NCI-H774 (cell line): ENCODE data around the gene C1orf21.

Source experiments
- DNase-seq: peaks from one replicate; lab custom pipeline; 2025; lab: John Stamatoyannopoulos, UW

C1orf21 gene

DNA sequence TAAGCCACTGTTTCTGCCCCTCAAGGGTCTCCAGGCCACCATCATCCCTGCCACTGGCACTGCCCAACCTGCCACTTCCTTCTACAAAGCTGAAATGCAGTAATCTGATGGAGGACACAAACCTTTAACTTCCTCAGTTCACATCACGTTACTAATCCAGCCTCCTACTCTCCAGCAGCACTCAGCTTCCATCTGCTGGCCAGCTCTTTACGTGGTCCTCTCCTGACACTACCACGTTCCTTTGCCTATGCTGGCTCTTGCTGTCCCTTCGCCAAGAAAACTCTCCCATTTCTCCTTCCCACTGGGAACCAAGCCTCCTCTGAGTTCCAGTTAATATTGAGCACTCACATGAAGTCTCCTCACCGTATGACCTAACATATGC, 243.8 kb downstream of the C1orf21 start:
- no peak for DNase-seq

DNA sequence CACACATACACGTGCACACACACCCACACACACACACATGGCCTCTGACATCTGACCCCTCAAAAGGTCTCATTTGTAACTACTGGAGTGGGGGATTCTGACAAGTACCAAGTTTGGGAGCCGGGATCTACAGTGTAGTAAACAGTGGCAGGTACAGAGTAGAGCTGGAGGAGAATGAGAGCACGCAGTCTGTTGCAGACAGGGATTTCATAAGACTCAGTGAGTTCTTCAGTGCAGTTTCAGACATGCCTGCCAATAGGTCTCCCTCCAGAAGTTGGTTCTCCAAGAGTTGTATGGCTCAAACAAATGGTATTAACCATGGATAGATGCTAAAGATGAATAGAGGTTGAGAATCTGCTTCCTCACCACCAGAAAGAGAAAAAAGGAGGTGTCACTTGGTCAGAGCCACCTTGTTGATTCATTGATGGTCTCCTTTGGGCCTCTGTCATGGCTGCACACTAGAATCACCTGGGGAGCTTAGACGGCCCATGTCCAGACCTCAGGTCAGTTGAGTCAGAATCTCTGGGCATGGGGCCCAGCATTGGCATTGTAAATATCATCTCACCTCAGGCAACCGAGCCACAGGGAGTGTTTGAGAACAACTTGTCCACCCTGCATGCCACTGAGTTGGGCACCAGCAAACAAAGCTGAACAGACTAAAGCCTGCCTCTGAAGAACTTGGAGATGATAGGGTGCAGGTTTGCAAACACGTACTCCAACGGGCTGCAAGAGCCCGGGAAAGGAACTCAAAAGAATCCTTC, 245.8 kb downstream of the C1orf21 start:
- DNase-seq = no peak

DNA sequence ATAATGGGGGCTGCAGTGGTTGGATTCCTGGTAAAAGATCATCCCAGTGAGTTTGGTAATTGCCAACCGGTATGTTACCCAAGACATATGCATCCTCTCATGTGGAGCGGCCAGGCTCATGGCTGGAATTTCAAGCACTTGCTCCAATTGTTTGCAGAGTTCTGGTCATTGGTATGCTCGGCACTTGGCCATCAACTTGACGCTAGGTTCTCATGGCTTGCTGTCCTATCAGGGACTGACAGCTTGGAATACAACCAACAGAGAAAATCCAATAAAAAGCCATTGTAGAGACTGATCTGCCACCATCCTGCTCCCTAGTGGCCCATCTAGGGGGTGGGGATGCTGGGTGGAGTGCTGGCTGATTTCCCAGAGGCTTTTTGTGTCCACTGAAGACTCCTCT, 247.0 kb downstream of the C1orf21 start:
- DNase-seq = no peak

DNA sequence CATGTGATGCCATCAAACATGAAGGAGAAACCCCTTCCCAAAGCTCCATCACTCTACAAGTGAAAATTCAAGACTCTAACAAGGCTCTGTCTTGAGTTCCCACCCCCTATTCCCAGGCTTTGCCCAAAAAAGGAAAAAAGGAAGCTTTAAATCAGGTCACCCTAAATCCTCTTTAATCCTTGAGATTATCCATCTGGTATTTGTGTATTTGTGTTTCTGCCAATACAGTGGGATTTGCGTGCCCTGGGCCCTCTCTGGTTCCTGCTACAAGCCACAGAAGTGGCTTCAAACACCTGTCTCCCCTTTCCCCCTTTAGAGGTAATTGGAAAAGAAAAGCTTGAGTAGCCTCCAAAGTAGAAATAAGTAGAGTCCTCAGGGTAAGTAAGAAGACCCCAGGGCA, 247.5 kb downstream of the C1orf21 start:
- no peak for DNase-seq

DNA sequence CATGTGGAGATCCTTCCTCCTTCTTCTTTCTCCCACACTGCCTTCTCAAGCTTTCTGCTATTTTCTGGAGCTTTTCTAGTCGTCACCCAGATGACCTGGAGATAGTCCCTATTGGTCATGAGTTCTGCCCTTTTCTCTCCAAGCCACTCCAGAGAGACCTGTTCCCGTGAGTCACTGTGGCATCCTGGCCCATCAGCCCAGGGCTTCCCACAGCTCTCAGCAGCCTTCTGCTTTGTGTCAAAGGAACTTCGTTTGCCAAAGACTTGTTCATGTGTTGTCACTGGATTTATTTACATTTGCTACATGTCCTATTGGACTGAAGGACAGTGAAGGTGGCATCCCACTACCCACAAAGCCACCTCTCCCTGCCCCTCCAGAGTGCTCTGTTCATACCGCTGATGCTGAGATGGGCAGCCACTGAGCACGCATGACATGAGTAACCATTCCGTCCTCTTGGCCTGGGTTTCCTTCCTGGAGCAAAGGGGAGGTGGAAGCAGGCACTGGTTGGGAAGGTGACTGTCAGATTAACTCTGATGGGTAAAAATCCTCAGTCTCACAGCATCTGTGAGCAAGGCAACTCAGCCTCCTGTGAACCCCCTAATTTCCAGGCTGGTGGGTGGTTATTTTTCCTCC, 248.6 kb downstream of the C1orf21 start:
- DNase-seq = no peak

DNA sequence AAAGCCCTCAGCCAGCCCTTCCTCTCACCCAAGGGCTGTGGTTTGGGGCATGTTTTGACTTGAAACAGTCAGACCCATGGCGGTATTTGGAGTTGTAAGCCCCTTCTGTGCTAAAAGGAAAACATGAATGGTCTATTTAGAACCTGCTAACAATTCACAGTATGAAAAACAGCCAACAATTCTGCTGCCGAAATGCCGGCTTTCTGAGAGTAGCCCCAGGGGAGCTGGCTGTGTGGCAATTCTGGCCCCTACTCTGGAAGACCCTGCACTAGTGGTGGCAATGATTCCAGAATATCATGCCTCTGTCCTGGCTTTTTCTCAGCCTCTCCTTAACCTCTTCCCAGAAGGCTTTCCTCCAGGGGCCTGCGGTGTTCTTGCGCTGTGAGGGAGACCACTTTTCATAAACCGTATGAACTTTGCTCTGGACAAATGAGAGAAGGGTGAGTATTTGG, 249.2 kb downstream of the C1orf21 start:
- no peak for DNase-seq

DNA sequence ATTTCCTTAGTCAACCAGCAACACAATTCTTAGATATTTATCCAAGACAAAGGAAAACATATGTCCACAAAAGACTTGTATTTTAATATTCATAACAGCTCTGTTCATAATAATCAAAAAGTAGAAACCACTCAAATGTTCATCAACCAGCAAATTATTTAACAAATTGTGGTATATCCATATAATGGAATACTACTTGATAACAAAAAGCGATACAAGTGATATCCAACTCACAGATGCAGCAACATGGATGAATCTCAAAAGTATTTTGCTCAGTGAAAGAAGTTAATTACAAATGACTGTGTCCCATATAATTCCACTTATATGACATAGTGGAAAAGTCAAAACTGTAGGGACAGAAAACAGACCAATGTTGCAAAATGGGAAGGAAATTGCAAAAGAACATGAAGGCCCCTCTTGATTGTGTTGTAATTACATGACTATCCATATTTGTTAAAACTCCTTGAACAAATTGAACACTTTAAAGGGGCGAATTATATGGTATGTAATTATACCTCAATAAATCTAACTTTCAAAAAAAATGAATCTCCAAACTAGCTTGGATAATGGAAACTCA, 250.9 kb downstream of the C1orf21 start:
- no peak for DNase-seq

DNA sequence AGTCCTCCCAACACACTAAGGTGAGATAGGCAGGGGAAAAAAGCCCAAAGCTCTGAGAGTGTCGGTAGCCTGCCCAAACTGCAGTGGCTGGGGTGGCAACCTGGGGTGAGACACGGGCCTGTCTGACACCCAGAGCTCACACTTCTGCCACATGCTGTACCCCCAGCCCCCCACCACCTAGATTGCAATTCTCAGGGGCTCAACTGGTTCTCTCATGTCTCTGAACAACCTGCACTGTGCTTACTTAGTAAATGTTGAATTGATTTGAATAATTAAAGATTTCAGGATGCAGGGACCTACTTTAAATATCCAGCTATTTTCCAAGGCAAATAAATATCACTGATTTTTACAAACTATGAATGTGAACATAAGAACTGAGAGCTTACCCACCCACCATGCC, 252.4 kb downstream of the C1orf21 start:
- DNase-seq = no peak

DNA sequence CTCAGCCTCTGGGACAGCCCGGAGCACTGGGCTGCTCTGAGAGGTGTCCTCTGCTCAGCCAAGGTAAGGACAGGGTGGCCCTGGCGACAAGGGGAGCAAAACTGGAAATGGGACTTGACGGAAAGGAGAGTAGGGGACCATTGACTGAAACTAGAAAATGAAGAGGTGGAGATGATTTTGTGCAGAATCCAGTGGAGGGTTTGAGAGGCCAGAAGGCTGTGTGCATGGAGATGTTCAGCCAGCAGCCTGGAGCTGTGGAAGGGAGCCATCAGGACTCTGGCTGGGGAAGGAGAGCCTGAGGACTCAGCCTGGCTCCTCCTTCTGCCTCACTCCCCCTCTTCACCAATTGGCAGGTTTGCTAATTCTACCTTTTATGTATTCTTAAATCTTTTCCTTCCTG, 253.7 kb downstream of the C1orf21 start:
- no peak for DNase-seq

DNA sequence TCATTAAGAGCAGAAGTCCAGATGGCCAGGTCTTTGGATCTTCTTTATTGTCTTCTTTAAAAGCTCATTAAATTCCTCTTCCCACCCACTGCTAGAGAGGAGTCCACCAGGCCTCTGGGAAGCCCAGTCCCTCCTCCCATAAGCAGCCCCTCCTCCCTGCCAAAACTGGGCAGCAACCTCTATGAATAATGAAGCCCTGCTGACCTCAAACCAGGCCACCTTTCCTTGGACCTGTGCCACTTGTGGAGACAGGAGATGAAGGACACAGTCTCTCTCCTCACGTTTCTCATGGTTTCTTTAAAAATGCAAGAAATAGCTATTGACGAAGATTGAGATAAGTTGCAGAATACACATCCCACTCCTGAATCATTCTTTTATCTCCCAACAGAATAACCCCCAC, 255.1 kb downstream of the C1orf21 start:
- no peak for DNase-seq

DNA sequence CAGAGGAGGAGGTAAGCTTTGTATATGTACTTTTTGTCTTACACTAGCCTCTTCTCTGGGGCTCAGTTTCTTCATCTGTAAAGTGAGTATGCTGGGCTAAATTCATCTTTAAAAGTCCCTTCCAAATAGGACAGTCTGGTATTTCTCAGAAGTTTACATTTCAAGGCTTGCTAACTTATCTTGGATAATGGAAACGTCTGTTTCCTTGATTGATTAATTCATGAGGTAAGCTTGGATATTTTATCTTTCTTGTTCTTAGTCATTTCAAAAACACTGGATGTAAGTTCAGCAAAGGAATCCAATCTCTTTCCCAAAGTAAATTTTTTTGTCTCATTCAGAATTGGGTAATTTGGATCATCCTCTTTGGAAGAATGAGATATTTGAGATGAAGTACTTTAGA, 256.8 kb downstream of the C1orf21 start:
- DNase-seq = no peak

DNA sequence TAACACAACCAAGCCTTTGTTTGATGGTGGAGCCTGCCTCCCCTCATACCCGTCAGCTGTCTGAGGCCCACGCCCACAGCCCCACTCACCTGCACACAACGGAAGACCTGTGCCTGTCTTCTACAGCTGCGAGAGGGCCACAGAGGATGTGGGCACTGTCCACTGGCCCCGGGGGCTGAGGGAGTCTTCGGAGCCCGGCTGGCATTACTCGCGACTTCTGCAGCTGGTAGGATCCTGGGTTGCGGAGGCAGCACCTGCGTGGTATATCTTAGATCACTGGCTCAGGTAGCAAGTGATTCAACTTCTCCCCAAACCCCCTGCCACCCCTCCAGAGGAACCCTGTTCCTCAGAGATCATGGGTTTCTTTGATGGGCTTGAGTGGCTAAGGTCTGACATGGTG, 257.9 kb downstream of the C1orf21 start:
- no peak for DNase-seq

DNA sequence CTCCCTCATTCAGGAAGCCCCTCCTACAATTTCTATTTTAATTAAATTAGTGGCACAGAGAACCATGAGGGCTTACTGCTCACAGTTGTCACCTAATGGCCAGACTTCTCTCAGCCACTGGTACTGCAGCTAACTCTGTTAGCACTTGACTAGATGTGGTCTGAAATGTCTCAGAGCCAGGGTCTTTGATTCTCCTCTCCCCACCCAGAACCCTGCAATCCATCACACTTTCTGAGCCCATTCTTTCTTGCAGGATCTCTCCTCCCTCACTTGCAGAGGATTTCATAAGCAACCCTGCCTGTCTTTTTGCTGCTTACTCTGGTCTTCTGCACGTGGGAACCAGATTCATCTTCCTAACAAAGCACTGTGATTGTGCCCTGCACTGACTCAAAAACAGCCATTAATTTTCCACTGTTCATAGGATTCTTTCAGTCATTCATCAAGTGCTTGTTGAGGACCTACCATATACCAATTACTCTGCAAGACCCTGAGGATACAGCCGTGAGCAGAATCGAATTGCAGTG, 259.4 kb downstream of the C1orf21 start:
- DNase-seq = no peak

DNA sequence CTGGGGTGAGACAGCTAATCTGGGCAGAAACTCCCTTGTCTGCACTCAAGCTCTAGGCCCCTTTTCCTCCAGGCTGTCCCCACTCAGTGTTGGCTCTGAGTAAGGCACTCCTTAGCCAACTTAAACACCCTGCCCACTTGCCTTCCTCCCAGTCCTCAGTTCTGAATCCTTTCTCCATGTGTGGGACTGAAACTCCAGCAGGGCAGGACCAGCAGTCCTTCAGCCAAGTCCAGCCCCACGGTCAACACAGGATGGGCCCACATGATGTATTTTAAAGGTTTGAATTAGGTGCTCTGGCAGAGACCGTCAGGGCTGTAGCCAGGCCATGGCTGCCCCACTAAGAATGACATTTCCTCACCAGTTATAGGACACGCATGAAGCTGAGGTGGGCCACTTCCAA, 260.0 kb downstream of the C1orf21 start:
- no peak for DNase-seq

DNA sequence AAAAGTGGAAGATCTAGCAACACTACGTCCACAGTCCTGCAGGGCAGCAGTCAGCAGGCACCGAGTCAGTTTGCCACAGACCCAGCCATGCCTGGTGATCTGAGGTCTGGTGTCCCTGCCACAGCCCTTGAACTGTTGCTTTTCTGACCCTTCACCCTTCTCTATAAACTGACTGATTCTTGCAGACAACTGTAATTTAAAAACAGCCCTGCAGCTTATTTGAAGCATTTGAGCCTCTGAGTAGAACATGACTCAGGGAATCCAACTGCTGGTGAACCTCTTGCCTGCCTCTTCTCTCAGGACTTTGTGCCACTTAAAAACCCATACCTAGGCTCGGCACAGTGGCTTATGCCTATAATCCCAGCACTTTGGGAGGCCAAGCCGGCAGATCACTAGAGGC, 260.6 kb downstream of the C1orf21 start:
- no peak for DNase-seq

DNA sequence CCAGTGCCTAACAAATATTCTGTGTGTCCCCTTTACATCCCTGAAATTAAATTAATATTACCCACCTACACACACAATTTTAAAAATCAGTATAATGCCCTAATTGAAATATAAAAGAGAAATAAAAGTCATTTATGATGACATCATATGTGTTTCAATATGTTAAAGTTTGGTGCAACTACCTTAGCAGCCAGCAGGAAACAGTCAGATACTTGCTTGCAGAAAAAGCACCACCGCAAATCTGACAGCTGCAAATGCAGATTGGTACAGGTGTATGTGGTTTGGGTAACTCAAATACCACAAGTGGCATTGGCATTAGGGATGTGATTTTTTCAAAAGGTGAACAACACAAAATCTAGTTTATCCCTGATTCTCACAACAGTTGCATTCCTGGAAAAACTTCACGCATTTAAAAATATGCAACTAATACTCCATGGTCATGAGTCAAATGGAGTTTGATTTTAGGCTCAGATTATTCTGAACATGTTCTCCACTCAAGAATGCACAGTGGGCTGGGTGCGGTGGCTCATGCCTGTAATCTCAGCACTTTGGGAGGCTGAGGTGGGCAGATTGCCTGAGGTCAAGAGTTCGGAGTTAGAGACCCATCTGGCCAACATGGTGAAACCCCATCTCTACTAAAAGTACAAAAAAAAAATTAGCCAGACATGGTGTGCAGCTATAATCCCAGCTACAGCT, 261.5 kb downstream of the C1orf21 start:
- no peak for DNase-seq

DNA sequence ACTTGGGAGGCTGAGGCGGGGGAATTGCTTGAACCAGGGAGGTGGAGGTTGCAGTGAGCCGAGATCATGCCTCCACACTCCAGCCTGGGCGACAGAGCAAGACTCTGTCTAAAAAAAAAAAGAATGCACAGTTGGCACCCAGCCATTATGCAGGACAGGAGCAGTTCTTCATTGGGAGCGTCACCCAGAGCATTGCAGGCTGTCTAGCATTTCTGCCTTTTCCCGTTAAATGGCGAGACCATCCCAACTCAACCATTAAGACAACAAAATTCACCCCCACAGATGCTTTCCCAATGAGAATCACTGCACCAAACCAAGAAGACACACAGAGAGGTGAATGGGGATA, 262.0 kb downstream of the C1orf21 start:
- DNase-seq = no peak

DNA sequence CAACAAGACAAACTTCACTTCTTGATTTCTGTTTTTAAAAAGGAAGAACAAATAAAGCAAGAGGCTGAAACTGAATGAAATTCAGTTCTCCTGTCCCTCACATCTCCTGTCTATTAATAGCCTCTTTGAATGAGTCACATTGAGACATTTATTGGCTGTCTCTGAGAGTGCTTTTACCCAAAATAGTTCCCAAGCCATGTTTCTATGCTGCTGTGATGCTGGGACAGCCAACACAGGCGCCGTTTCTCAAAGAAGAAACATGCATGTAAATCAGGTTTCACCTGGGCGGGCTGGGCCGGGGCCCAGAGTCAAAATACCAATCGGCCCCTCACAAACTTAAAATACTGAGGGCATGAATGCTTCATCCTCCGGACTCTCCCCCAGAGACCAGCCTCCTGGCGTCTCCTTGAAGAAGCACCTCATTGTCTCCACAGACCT, 262.6 kb downstream of the C1orf21 start:
- DNase-seq = no peak

DNA sequence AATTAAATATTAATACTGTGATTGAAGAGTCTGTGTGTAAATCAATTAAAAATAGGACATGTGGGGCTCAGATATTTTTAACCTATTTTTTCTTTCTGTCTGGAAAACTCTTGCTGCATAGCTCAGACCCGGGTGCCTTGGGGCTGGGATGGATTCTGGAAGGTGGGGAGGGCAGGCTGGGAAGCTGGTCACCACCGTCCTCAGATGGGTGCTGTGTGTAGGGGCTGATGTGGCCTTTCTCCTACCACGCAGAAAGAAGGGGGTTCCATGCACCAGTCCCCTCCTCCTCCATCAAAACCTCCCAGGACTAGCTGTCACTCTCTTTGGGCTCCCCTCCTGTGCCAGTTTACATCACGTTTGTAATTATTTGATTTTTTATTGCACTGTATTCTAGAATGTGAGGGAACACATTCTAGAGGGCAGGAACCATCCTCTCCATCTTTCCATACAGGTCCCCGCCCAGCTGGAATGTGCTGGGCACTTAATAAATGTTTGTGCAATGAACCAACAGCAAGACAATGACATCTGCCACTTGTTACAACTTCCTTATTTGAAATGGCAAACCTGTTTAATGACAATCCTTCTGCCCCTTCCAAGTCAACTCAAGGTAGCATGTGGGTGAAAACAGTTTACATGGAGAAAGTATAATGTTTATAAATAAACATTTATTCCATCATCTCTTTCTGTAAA, 263.5 kb downstream of the C1orf21 start:
- no peak for DNase-seq

DNA sequence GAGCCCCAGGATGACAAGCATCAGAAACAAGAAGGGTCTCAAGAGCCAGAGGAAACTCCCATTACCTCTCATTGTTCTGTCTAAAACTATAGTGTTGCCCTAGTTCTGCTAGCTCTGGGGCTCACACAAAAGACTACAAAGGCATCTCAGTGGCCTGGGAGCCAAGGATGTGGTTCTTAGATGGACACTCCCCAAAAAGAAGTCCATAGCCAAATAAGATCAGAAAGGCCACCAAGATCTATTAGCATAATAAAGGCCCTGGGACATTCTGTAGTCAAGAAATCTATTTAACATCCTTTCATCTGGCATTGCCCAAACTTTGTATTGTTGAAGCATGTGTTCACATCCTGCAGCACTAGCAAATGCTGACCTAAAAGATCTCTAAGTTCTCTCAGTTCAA, 268.4 kb downstream of the C1orf21 start:
- no peak for DNase-seq

DNA sequence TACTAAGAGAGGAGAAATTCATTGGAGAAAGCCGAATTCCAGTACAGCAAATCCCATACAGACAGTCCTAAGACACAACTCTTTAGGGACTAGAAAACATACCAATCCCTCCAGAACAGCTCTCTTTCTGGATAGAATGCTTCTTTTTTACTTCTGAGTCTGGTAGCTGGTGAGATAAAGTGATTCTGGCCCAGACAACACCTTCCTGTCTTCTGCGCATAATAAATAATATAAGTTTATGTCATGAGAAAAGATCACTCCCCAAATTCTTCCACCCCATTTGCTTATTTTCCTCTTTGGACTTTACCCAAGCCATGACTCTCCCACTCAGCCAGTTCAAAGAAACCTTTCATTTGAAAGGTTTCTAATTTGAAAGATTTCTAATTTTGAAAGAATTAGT, 269.4 kb downstream of the C1orf21 start:
- no peak for DNase-seq

DNA sequence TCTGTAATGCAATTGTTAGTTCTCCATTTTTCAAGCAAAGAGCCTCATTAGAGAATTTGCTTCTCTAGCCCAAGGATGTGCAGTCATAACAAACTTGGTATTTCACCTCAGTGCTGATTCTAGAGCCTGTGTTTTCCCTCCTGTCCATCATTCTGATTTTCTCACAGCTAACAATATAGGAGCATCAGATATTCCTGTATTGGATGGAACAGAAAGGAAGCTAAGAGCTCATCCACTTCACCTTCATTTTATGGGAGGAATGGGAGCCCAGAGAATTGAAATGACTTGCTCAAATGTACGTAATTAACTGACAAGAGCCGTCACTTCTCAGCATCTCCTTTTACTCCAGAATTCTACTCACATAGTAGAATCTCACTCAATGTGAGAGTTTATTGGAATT, 271.2 kb downstream of the C1orf21 start:
- no peak for DNase-seq
